Loucy (cell line): ENCODE measurements around the gene TAF1B.

Experiments used
- CTCF ChIP-seq: fragments of 200-600 bp; sonication (generic); conservative IDR thresholded peaks from 2 replicates; pipeline ENCODE4 v1.5.1; 2014; ENCODE audit warnings: mild to moderate bottlenecking, antibody characterized with exemption, low read length
- EZH2phosphoT487 ChIP-seq: fragments of 200-600 bp; IDR thresholded peaks from 2 replicates; pipeline ENCODE4 v1.6.1; 2018; ENCODE audit warnings: antibody characterized with exemption, mild to moderate bottlenecking, moderate library complexity, borderline replicate concordance

GRCh38 chr2:9981655-9982054 is 138.4 kb downstream of the TAF1B start:
- no peak for TF ChIP-seq CTCF
- no peak for TF ChIP-seq EZH2phosphoT487
